PFSK-1 (cell line): Measurements from ENCODE around the gene ZNRF2.

Experiments used
- FOXP2 ChIP-seq: optimal IDR thresholded peaks from 2 replicates; pipeline ENCODE3; 2011; ENCODE audit warnings: borderline replicate concordance, control low read depth, inconsistent platforms; ENCODE audit not compliant: insufficient read depth; ENCODE audit errors: extremely low read length, extremely low read depth
- POLR2AphosphoS5 ChIP-seq: IDR thresholded peaks from 2 replicates; pipeline ENCODE4 v1.6.1; 2012; ENCODE audit warnings: low read depth, mild to moderate bottlenecking, control low read depth, low read length, moderate library complexity
- REST ChIP-seq, 2 experiments: IDR thresholded peaks; 2 replicates each; pipeline versions ENCODE4 v1.6.1 to v1.8.0; 2011 to 2012; ENCODE audit warnings: low read depth in 2 of 2, low read length in 2 of 2, control low read depth in 1 of 2, inconsistent platforms in 1 of 2, mild to moderate bottlenecking in 1 of 2, moderate library complexity in 1 of 2; ENCODE audit not compliant: insufficient read depth in 1 of 2
- SIN3A ChIP-seq: IDR thresholded peaks from 2 replicates; pipeline ENCODE4 v1.6.1; 2012; ENCODE audit warnings: mild to moderate bottlenecking, low read length, moderate library complexity, borderline replicate concordance; ENCODE audit not compliant: insufficient read depth
- TAF1 ChIP-seq: IDR thresholded peaks from 2 replicates; pipeline ENCODE4 v1.6.1; 2012; ENCODE audit warnings: low read length, control low read depth, borderline replicate concordance; ENCODE audit not compliant: insufficient read depth

ZNRF2 gene

DNA sequence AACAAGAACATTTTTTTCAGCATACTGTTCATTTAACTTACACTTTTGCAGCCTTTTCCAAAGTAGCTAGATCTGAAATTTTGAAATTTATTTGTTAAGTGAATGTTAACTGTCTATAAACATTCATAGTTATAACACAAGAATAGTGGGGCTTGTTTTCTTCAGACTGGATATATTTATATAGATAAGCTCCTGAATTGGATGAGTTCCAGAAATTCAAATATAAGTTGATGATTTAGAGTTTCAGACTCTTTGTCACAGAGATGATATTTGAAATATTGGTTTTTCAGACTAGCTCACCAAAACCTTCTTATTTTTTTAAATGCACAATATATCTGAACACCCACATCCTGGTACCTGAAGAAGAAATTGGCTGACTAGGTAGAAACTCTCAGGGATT lies 44.0 kb downstream of the ZNRF2 start:
- TF ChIP-seq POLR2AphosphoS5, result no peak
- no peak for TF ChIP-seq SIN3A
- TF ChIP-seq FOXP2, result no peak
- no peak for TF ChIP-seq TAF1
- no peak for TF ChIP-seq REST (IDR thresholded peaks at IDR 0.05; ENCODE audit: insufficient read depth in 1 of 2, low read depth in 2 of 2, low read length in 2 of 2)

GRCh38 chr7:30329716-30330115 lies 45.3 kb downstream of the ZNRF2 start:
- TF ChIP-seq FOXP2, result no peak
- TF ChIP-seq TAF1, result no peak
- TF ChIP-seq REST (IDR thresholded peaks at IDR 0.05; ENCODE audit: insufficient read depth in 1 of 2, low read depth in 2 of 2, low read length in 2 of 2), result no peak
- no peak for TF ChIP-seq POLR2AphosphoS5
- TF ChIP-seq SIN3A, result no peak

GRCh38 chr7:30330134-30331111 lies 46.0 kb downstream of the ZNRF2 start:
- no peak for TF ChIP-seq REST (IDR thresholded peaks at IDR 0.05; ENCODE audit: insufficient read depth in 1 of 2, low read depth in 2 of 2, low read length in 2 of 2)
- TF ChIP-seq TAF1, result no peak
- no peak for TF ChIP-seq SIN3A
- no peak for TF ChIP-seq POLR2AphosphoS5
- no peak for TF ChIP-seq FOXP2

DNA sequence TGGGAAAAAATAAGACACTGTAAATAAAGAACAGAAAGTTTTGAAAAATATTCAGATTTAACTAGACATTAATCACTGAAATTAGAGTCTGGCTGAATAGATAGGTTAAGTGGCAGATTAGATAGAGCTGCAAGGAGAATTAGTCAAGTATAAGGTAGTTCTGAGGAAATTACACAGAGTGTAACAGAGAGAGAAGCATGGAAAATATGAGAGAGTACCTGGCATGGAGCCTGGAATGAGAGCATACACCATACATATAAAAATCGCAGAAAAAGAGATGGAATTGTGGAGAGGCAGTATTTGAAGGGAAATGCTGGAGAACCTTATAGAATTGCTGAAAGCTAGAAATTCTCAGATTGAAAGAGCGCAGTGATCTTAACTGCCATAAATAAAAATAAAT lies 46.9 kb downstream of the ZNRF2 start:
- no peak for TF ChIP-seq FOXP2
- TF ChIP-seq TAF1, result no peak
- TF ChIP-seq POLR2AphosphoS5, result no peak
- TF ChIP-seq SIN3A, result no peak
- no peak for TF ChIP-seq REST (IDR thresholded peaks at IDR 0.05; ENCODE audit: insufficient read depth in 1 of 2, low read depth in 2 of 2, low read length in 2 of 2)
